Activated CD8-positive, alpha-beta memory T cell treated with anti-CD3 and anti-CD28 coated beads for 48 hours (primary cell): ENCODE data around the gene GINS3.
"Not testable (repeated sequence)": the region's sequence is repeated elsewhere in the genome, so short reads cannot be mapped to it uniquely, and the experiment has no call there.

ENCODE experiments used
- DNase-seq, 3 experiments: peaks; one replicate each; pipeline ENCODE4 v3.0.0-alpha.2; 2020; ENCODE audit warnings: low read depth in 2 of 3, low spot score in 2 of 3

Gene GINS3

GRCh38 chr16:58389724-58390123, 2.5 kb upstream of the GINS3 start:
- DNase-seq: no peak

GRCh38 chr16:58393138-58393504, 850 bp downstream of the GINS3 start:
- no peak for DNase-seq

- not testable (repeated sequence) for DNase-seq
Measured at GRCh38 chr16:58396897-58397296, 4.6 kb downstream of the GINS3 start.

DNA sequence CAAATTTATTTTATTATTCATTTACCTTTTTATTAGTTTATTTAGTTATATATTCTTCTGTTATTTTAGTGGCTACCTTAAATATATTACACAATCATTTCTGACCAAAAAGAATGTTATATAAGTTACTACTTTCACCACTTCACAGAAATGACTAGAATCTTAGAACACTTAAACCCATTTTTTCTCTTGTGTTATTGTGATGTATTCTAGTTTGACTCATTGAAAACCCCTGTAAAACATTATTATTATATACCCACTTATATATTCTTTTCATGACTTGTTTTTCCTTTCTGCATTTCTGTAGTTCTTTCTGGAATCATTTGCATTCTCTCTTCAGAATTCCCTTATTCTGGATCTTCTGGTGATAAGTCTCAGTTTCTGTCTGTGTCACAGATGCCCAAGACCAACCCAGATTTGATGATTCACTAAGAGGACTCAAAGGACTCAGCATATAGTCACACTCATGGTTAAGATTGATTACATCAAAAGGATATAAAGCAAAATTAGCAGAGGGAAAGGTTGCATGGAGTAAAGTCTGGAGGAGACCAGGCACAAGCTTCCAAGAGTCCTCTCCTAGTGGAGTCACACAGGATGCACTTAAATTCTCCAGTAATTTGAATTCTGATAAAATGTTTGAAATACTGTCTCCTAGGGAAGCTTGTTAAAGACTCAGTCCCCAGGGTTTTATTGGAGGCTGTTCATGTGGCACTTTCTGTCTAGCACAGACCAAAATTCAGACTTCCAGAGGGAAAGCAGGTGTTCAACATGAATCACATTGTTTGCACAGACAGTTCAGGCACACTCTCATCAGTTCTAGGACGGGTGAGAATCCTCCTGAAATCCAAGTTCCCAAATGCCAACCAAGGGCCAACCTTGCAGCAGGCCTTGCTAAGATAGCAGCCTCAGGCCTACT, 7.7 kb downstream of the GINS3 start:
- no peak for DNase-seq

GRCh38 chr16:58401305-58401704, 9.0 kb downstream of the GINS3 start:
- DNase-seq: not testable (repeated sequence)

GRCh38 chr16:58402796-58403195, 10.5 kb downstream of the GINS3 start:
- DNase-seq: no peak

- DNase-seq: no peak
Measured at GRCh38 chr16:58409316-58409973, 17.2 kb downstream of the GINS3 start.

DNA sequence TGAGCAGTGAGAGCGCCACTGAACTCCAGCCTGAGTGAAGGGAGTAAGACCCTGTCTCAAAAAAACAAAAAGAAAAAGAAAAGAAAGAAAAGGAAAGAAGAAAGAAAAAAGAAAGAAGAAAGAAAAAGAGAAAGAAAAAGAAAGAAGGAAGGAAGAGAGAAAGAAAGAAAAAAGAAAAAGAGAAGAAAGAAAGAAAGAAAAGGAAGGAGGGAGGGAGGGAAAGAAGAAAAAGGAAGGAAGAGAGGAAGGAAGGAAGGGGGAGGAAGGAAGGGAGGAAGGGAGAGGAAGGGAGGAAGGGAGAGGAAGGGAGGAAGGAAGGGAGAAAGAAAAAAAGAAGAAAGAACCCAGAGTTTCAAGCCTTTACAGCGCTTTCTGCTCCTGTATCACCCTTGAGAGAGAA, 19.1 kb downstream of the GINS3 start:
- no peak for DNase-seq

DNA sequence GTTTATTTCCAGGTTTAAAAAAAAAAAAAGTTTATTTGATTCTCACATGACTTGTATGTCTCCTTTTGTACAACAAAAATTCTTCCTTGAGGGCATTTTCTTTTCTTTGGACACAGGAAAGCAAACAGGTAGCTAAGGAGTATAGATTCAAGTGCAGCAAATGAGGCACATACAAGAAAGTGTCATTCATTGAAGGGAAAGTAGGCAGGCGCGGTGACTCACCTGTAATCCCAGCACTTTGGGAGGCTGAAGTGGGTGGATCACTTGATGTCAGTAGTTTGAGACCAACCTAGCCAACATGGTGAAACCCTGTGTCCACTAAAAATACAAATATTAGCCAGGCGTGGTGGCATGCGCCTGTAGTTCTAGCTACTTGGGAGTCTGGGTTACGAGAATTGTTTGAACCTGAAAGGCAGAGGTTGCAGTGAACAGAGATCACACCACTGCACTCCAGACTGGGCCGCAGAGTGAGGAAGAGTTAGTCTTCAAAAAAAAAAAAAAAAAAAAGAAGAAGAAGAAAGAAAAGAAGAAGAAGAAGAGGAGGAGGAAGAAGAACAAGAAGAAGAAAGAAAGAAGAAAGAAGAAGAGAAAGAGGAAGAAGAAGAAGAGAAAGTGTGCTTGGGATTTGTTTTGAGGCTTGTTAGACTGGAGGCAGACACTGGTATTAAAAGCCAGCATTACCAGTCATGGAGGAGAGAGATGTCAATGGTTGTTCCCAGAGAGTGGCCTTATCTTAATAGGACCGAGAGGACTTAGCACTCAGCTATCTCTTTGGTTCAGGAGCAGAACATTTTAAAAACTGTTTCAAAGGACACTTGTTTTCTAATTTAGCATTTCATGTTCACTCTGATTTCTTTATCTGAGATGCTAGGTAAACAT, 19.7 kb downstream of the GINS3 start:
- no peak for DNase-seq

DNA sequence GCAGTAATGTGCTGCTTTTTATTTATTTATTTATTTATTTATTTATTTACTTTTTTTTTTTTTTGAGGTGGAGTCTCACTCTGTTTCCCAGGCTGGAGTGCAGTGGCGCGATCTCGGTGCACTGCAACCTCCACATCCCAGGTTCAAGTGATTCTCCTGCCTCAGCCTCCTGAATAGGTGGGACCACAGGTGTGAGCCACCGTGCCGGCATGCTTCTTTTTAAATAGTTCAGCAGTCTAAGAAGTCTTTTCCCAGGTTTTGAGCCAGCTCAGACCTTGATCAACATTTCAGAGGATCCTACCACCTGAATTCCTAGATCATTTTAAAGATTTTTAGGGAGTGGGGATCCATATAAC, 20.3 kb downstream of the GINS3 start:
- not testable (repeated sequence) for DNase-seq

GRCh38 chr16:58413359-58413758, 21.1 kb downstream of the GINS3 start:
- no peak for DNase-seq

DNA sequence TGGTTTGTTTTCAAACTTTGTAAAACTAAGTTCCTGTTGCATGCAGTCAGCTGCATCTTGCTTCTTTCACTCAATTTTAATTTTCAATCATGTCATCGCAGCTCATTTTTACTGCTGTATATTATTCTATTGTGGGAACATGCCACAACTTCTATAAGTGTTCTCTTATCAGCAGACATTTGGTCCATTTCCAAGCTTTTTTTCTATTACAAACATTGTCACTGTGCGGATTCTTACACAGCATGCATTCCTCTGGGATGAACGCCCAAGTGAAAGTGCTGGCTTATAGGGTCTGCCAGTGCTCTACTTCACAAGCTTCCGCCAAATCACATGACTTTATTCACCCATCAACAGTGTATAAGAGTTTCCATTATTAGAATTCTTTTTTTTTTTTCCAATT, 22.7 kb downstream of the GINS3 start:
- DNase-seq: no peak

DNA sequence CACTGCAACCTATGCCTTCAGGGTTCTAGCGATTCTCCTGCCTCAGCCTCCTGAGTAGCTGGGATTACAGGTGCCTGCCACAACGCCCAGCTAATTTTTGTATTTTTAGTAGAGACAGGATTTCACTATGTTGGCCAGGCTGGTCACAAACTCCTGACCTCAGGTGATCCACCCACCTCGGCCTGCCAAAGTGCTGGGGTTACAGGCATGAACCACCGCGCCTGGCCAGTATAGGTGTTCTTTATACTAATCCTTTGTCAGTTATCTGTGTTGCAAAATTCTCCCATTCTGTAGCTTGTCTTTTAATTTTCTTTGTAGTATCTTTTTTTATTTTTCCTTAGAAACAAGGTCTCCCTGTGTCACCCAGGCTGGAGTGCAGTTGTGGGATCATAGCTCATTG, 23.7 kb downstream of the GINS3 start:
- DNase-seq: not testable (repeated sequence)

- DNase-seq: no peak
Measured at GRCh38 chr16:58417035-58417434, 24.8 kb downstream of the GINS3 start.

- DNase-seq: no peak
Measured at GRCh38 chr16:58417600-58417999, 25.3 kb downstream of the GINS3 start.

DNA sequence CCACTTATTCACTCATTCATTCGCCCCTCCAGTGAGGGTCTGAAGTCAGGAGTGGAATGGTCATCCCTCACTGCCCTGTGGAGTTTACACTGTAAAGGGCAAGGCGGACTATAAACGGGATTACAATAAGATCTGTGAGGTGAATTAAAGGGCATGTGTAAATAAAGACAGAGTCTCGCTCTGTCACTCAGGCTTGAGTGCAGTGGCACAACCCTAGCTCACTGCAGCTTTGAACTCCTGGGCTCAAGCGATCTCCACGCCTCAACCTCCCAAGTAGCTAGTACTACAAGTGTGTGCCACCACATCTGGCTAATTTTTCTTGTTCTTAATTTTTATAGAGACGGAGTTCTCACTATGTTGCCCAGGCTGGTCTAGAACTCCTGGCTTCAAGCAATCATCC, 25.8 kb downstream of the GINS3 start:
- DNase-seq: no peak

- DNase-seq: no peak
Measured at GRCh38 chr16:58418601-58419000, 26.3 kb downstream of the GINS3 start.

DNA sequence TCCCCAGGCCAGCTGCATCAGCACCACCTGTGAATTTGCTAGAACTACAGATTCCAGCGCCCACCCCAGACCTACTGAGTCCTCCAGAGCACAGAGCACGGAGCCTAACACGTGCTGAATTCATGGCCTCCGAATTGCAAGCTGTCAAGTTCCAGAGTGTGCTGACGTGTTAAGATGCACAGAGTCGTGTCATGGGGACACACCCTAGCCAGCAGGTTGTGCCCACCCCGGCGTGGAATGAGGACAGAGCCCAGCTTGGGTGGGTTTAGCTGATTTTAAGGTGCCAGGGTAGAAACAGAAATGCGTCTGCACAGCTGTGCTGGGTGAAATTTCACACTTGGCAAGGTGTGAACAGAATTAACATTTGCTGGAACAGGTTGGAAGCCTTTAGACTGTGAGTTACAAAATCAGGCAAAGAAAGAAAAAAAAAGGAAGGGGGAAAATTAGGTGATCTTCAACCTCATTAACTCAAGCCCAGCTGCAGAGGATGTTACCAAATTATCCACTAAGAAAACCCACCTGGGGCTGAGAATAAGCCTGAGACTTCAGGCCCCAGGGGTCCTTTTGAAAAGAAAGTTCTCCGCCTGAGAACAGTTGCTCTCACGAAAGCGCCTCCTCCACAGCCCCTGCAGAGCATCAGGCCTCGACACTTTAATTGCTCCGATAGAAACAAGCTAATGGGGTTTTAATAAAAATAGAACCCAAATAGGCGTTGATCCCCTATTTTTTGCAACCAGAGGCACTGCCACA, 27.1 kb downstream of the GINS3 start:
- DNase-seq: no peak

DNA sequence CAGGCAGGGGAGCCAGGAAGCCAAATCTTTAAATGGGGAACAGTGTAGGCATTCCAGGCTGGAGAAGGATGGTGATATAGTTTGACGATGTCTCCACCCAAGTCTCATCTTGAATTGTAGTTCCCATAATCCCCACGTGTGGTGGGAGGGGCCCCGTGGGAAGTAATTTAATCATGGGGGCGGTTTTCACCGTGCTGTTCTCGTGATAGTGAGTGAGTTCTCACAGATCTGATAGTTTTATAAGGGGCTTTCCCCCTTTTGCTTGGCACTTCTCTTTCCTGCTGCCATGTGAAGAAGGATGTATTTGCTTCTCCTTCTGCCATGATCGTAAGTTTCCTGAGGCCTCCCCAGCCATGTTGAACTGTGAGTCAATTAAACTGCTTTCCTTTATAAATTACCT, 28.8 kb downstream of the GINS3 start:
- DNase-seq: no peak

- DNase-seq: no peak
Measured at GRCh38 chr16:58421529-58421928, 29.3 kb downstream of the GINS3 start.

- no peak for DNase-seq
Measured at GRCh38 chr16:58422809-58423208, 30.5 kb downstream of the GINS3 start.
